ENCODE data around the gene RNF26.

DNA sequence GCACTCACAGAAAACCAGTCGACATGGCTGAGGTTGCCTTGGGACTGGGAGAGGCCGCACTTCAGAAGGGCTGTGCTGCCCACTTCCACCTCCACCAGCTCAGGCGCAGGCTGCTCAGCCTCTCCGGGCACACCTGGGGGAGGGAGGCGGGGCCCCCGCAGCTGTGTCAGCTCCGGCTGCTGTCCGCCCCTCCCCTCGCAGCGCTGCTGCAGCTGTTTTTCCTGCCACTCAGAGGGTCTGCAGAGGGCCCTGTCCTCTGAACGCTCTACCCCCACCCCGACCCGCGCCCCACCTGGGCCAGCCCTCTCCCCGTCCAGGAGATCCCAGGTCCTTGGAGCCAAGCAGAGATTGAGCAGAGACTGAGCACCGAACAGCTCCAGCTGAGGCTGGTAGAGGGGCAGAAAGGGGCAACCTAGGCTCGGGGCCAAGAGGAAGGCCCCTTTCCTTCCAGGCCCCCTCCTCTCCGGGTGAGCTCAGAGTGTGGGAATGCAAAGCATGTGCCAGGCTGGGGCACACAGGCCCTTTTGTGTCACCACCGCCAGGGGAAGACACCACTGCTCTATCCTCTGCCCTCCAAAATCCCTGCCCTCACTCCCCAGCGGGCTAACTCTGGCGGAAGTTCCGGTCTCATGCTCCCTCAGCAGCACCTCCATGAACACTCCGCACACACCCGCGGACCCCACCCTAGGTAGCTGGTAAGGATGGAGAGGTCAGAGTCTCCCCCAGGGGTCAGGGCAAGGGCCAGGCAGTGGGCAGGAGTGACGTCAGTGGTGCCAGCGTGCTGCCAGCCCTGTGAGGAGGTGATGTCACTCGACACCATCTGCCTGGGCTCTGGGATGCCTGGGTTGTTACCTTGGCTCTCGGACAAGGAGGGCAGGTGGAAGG is 19.0 kb upstream of the RNF26 start:
- TF ChIP-seq, protein P1, sequence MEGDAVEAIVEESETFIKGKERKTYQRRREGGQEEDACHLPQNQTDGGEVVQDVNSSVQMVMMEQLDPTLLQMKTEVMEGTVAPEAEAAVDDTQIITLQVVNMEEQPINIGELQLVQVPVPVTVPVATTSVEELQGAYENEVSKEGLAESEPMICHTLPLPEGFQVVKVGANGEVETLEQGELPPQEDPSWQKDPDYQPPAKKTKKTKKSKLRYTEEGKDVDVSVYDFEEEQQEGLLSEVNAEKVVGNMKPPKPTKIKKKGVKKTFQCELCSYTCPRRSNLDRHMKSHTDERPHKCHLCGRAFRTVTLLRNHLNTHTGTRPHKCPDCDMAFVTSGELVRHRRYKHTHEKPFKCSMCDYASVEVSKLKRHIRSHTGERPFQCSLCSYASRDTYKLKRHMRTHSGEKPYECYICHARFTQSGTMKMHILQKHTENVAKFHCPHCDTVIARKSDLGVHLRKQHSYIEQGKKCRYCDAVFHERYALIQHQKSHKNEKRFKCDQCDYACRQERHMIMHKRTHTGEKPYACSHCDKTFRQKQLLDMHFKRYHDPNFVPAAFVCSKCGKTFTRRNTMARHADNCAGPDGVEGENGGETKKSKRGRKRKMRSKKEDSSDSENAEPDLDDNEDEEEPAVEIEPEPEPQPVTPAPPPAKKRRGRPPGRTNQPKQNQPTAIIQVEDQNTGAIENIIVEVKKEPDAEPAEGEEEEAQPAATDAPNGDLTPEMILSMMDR (conservative IDR thresholded peaks at IDR 0.05) = no peak
- no peak for TF ChIP-seq ZFX (IDR thresholded peaks at IDR 0.05)
